Measurements from ENCODE around the gene TRIM66. TPM values are rescaled to one million over a fixed set of nuclear protein-coding genes. Genes with fewer than 3 reads are reported as not detected.
A peak's percentile ranks its signal among the peaks of the same experiment; 100 is the strongest.

Gene TRIM66
- total RNA-seq, 3 donors from 2014 or later, result 9.6 to 21.3 (median 15.9) TPM

DNA sequence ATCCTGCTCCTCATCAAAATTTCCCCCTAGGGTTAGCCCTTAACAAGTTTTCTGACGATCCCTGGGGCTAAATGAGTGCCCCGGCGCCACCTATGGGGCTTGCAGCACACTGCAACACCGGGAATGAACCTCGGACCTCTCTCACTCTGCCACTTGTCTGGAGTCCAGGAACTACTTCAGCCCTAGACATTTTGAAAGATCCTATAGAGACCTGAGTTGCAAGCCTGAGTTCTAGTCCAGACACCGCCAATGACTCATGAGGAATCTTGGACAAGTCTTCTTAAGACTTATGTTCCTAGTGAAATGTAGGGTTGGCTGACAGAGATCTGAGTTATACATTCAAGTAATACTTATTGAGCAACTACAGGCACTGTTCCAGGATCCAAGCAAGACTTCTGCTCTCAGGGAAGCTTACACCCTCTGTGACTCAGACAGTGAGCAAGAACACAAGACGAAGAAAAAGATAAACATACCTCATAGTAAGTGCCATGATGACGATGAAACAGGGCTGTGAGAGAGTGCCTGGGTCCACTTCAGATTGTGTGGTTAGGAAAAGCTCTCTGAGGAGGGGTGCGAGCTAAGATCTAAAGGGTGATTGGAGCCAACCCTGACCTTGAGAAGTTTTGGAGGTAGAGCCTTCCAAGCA lies 78.3 kb downstream of the TRIM66 start:
- ATAC-seq, result peak; percentile 89

DNA sequence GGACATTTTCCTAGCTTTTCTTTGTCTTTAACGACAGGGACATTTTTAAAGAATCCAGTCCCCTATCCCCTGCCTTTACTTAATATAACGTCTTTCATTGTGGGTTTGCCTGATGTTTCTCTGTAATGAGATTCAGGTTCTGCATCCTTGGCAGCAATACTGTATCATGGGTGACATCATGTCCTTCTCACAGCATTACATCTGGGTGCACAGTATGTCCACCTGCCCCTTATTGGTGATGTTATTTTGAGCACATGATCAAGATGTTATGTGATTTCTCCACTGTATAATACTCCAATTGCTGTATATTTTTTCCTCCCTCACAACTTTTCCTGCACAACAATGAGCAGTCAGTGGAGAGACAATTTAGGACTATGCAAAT lies 78.8 kb downstream of the TRIM66 start:
- Histone ChIP-seq H3K36me3 (ENCODE audit: low read depth) (no peaks in the 10 kb centered on the region), H3K4me1 (ENCODE audit: low read depth) (no peaks in the 10 kb centered on the region), H3K9me3 (no peaks in the 10 kb centered on the region), H3K4me3 (no peak overlapping the region)
- no peak for ATAC-seq
- DNase-seq, result no peak
- TF ChIP-seq, protein P1, sequence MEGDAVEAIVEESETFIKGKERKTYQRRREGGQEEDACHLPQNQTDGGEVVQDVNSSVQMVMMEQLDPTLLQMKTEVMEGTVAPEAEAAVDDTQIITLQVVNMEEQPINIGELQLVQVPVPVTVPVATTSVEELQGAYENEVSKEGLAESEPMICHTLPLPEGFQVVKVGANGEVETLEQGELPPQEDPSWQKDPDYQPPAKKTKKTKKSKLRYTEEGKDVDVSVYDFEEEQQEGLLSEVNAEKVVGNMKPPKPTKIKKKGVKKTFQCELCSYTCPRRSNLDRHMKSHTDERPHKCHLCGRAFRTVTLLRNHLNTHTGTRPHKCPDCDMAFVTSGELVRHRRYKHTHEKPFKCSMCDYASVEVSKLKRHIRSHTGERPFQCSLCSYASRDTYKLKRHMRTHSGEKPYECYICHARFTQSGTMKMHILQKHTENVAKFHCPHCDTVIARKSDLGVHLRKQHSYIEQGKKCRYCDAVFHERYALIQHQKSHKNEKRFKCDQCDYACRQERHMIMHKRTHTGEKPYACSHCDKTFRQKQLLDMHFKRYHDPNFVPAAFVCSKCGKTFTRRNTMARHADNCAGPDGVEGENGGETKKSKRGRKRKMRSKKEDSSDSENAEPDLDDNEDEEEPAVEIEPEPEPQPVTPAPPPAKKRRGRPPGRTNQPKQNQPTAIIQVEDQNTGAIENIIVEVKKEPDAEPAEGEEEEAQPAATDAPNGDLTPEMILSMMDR (IDR thresholded peaks at IDR 0.05), result no peak
- intact Hi-C loops (cut with DNase I, micrococcal nuclease), result no loop called here

More for the DNA sequence above, 78.3 kb downstream of the TRIM66 start:
- H3K4me3 ChIP-seq, result no peak overlapping the region
- intact Hi-C loops (cut with DNase I, micrococcal nuclease), result no loop called here
- peak in 2 of 3 donors; percentile 69 to 72 for DNase-seq
- TF ChIP-seq, protein P1 (IDR thresholded peaks at IDR 0.05), result peak; percentile 47
- H3K36me3 ChIP-seq (ENCODE audit: low read depth), result no peaks in the 10 kb centered on the region
- no peaks in the 10 kb centered on the region for H3K4me1 ChIP-seq (ENCODE audit: low read depth)
- no peaks in the 10 kb centered on the region for H3K9me3 ChIP-seq

DNA sequence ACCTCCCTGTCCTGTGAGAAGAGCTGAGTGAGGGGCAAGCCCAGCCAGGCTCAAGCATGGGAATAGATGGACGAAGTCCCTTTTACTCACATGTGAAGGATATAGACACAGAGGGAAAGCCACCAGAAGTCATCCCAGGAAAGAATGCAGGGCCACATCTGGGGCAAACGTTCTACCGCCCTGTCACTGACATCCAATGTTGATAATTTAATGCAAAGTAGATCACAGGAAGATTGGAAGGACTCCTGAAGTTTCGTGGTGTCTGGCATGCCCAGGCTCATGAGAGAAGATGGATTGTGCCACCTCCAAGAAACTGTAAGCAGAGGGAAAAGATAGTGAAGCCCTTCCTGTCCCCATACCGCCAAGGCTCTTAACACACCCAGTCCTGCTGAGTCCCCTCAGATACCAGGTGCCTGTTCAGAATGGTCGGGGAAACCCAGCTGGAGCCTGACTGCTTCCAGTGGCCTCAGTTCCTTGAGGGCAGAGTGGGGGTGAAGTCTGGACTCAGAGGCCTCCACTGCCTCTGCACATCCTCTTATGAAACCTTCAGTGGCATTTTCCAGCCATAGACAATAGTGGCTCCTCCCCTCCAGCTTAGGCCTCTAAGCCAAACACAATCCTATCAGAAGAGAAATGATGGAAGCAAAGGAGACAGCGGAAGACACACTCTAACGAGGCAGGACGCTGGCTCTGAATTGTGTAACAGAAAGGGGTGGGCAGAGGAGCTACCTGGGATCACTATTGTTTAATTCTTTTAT lies 80.9 kb downstream of the TRIM66 start:
- Histone ChIP-seq H3K36me3 (ENCODE audit: low read depth) (no peaks in the 10 kb centered on the region), H3K4me3 (no peak overlapping the region), H3K4me1 (ENCODE audit: low read depth) (no peaks in the 10 kb centered on the region), H3K9me3 (no peaks in the 10 kb centered on the region)
- TF ChIP-seq, protein P1 (IDR thresholded peaks at IDR 0.05), result no peak
- DNase-seq (no peak), ATAC-seq (no peak)
- intact Hi-C loops (cut with DNase I, micrococcal nuclease), result no loop called here

DNA sequence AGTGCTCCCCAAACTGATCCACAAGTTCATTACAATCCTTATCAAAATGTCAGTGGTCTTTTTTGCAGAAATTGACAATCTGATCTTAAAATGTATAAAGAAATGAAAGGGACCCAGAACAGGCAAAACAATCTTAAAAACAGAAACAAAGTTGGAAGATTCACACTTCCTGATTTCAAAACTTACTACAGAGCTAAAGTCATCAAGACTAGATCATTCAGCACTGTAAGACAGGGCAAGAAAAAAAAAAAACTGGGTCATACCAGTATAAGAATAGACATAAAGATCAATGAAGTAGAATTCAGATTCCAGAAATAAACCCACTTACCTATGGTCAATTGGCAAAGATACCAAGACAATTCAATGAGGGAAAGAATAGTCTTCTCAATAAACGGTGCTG lies 84.0 kb downstream of the TRIM66 start:
- Histone ChIP-seq H3K36me3 (ENCODE audit: low read depth) (no peaks in the 10 kb centered on the region), H3K9me3 (no peaks in the 10 kb centered on the region), H3K4me3 (no peak overlapping the region), H3K4me1 (ENCODE audit: low read depth) (peaks cover 6% of the 10 kb centered on the region)
- intact Hi-C loops (cut with DNase I, micrococcal nuclease), result no loop called here
- no peak for ATAC-seq
- no peak for DNase-seq
- TF ChIP-seq, protein P1 (IDR thresholded peaks at IDR 0.05), result no peak

DNA sequence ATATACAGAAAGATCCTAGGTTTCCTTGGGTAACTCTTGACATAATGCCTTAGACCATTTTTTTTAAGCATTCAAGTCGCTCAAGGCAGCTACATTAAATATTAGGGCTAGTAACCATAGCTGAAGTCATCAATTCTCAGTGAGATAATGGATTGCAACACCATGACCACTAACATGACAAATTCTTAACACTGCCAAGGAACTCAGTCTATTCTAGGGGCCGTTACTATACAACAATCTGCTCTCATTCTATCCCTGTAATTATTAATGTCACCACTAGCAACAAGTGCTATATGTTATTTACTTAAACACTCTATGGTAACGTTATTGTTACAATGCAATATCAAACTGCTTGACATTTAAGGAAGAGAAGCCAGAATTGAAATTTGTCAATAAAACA lies 85.3 kb downstream of the TRIM66 start:
- Histone ChIP-seq H3K4me1 (ENCODE audit: low read depth) (peaks cover 7% of the 10 kb centered on the region), H3K9me3 (no peaks in the 10 kb centered on the region), H3K4me3 (no peak overlapping the region), H3K36me3 (ENCODE audit: low read depth) (no peaks in the 10 kb centered on the region)
- ATAC-seq (no peak), DNase-seq (no peak)
- TF ChIP-seq, protein P1 (IDR thresholded peaks at IDR 0.05), result no peak
- intact Hi-C loops (cut with DNase I, micrococcal nuclease), result no loop called here

Data from mucosa of descending colon (tissue), 3 donors.